Esophagus muscularis mucosa (tissue), 3 donors: Measurements from ENCODE around the gene ZNF732.

Experiments used
- POLR2A ChIP-seq: fragments of 450-650 bp; IDR thresholded peaks from one replicate; pipeline ENCODE4 v1.6.1; 2017; ENCODE audit warnings: antibody characterized with exemption, moderate library complexity, mild to moderate bottlenecking, low read depth
- TF ChIP-seq, protein P1 (sequence below), 3 experiments: fragments of 200-600 bp in 2 of 3; fragments of 450-650 bp in 1 of 3; sonication (generic) in 2 of 3; IDR thresholded peaks; one replicate each; pipeline ENCODE4 v1.5.1; 2017 to 2019; ENCODE audit warnings: antibody characterized with exemption in 3 of 3, mild to moderate bottlenecking in 2 of 3, moderate library complexity in 1 of 3

DNA sequence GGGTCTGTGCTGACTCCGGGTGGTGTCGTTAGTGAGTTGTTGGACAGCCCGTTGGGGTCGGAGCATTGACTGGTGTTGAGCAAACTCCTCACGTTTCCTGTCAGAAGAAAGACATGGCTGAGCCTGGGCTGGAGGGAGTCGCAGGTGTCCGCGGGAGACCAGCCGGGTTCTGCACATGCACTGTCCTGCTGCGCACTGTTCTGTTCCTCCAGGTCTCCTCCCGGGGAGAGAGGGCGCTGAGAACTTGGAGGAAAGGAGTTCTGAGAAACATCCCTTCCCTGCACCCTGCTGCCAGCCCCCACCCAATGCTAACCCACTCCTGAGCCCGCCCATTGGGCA is 33.5 kb upstream of the ZNF732 start:
- TF ChIP-seq, protein P1, sequence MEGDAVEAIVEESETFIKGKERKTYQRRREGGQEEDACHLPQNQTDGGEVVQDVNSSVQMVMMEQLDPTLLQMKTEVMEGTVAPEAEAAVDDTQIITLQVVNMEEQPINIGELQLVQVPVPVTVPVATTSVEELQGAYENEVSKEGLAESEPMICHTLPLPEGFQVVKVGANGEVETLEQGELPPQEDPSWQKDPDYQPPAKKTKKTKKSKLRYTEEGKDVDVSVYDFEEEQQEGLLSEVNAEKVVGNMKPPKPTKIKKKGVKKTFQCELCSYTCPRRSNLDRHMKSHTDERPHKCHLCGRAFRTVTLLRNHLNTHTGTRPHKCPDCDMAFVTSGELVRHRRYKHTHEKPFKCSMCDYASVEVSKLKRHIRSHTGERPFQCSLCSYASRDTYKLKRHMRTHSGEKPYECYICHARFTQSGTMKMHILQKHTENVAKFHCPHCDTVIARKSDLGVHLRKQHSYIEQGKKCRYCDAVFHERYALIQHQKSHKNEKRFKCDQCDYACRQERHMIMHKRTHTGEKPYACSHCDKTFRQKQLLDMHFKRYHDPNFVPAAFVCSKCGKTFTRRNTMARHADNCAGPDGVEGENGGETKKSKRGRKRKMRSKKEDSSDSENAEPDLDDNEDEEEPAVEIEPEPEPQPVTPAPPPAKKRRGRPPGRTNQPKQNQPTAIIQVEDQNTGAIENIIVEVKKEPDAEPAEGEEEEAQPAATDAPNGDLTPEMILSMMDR (IDR thresholded peaks at IDR 0.05) = no peak
- TF ChIP-seq POLR2A = no peak
